AG10803 (cell line): ENCODE results near the gene SLC2A3.
"Not testable (repeated sequence)": the region's sequence is repeated elsewhere in the genome, so short reads cannot be mapped to it uniquely, and the experiment has no call there.

Experiments used
- DNase-seq: peaks from one replicate; pipeline ENCODE4 v3.0.0; 2010; ENCODE audit warnings: low read depth
- H3K4me3 ChIP-seq: 2 replicates; pipeline ENCODE4 v1.5.1; 2011; ENCODE audit warnings: mild to moderate bottlenecking, low read length, control low read depth
- CTCF ChIP-seq: conservative IDR thresholded peaks from 2 replicates; pipeline ENCODE4 v1.5.1; 2011; ENCODE audit warnings: mild to moderate bottlenecking, low read length, control low read depth, inconsistent platforms

The SLC2A3 gene

GRCh38 chr12:7972734-7973456, 36.9 kb upstream of the SLC2A3 start:
- H3K4me3 ChIP-seq, result no peak overlapping the region
- TF ChIP-seq CTCF, result no peak
- DNase-seq, result no peak

- not testable (repeated sequence) for DNase-seq, H3K4me3 ChIP-seq
These were observed 36.3 kb upstream of the SLC2A3 start for GRCh38 chr12:7972269-7972668.

GRCh38 chr12:7971765-7972164, 35.8 kb upstream of the SLC2A3 start:
- H3K4me3 ChIP-seq, DNase-seq: not testable (repeated sequence)

GRCh38 chr12:7970475-7971252, 34.7 kb upstream of the SLC2A3 start:
- peak; percentile 98 for DNase-seq
- TF ChIP-seq CTCF, result no peak; the same call in 1 of the 2 replicates
- peak overlapping the region; percentile 66 for H3K4me3 ChIP-seq

GRCh38 chr12:7966563-7966962, 30.6 kb upstream of the SLC2A3 start:
- no peak for DNase-seq
- no peak overlapping the region for H3K4me3 ChIP-seq
- TF ChIP-seq CTCF, result no peak

GRCh38 chr12:7964669-7965068, 28.7 kb upstream of the SLC2A3 start:
- not testable (repeated sequence) for DNase-seq, H3K4me3 ChIP-seq

- no peak for DNase-seq
- H3K4me3 ChIP-seq, result peak overlapping the region; percentile 71
- no peak for TF ChIP-seq CTCF
These were observed 25.6 kb upstream of the SLC2A3 start for GRCh38 chr12:7961395-7962178.

GRCh38 chr12:7959701-7960121, 23.7 kb upstream of the SLC2A3 start:
- no peak for DNase-seq
- TF ChIP-seq CTCF, result no peak
- no peak overlapping the region for H3K4me3 ChIP-seq
